Ovary (tissue), 9 donors: Measurements from ENCODE around the gene SYT6. TPM values are rescaled to one million over a fixed set of nuclear protein-coding genes. Genes with fewer than 3 reads are reported as not detected.

Experiments used
- DNase-seq, 5 donors: peaks; one replicate each; pipeline ENCODE4 v3.0.0-alpha.2; 2019 to 2020
- H3K27ac ChIP-seq, 2 donors: fragments of 200-600 bp; one replicate each; pipeline versions ENCODE4 v1.5.1 to v1.8.0; 2019 to 2022
- H3K27me3 ChIP-seq: fragments of 200-600 bp; one replicate; pipeline ENCODE4 v1.8.0; 2022
- H3K36me3 ChIP-seq: fragments of 200-600 bp; sonication (generic); one replicate; pipeline ENCODE4 v1.5.1; 2019
- H3K4me1 ChIP-seq: one replicate; pipeline ENCODE4 v1.8.1; 2013; ENCODE audit warnings: mild to moderate bottlenecking, moderate library complexity; ENCODE audit not compliant: insufficient read depth
- H3K4me3 ChIP-seq: fragments of 200-600 bp; sonication (generic); one replicate; pipeline ENCODE4 v1.5.1; 2017
- H3K9me3 ChIP-seq, 2 donors: fragments of 200-600 bp in 1 of 2; sonication (generic) in 1 of 2; one replicate each; pipeline versions ENCODE4 v1.5.1 to v1.8.1; 2013 to 2019; ENCODE audit warnings: mild to moderate bottlenecking in 1 of 2, moderate library complexity in 1 of 2
- CTCF ChIP-seq, 3 donors: fragments of 450-650 bp in 2 of 3; fragments of 200-600 bp in 1 of 3; IDR thresholded peaks; one replicate each; pipeline versions ENCODE4 v1.5.1 to v1.8.0; 2016 to 2022; ENCODE audit warnings: antibody characterized with exemption in 3 of 3, mild to moderate bottlenecking in 1 of 3
- EP300 ChIP-seq: sonication (generic); formaldehyde crosslinking; IDR thresholded peaks from one replicate; pipeline ENCODE4 v1.6.1; 2017; ENCODE audit warnings: antibody characterized with exemption
- POLR2A ChIP-seq: fragments of 450-650 bp; IDR thresholded peaks from one replicate; pipeline ENCODE4 v1.6.1; 2017; ENCODE audit warnings: antibody characterized with exemption, mild to moderate bottlenecking, moderate library complexity
- WGBS, 3 donors: extraction: QIAGEN DNeasy Blood & Tissue Kit in 1 of 3; methylation state at CpG; one replicate each; pipeline versions ENCODE4 v1.1.5 to v1.1.7; 2013 to 2017; 5-methylcytosine and 5-hydroxymethylcytosine counted together
- intact Hi-C, 4 donors: fragments of 100-400 bp; cut with DNase I; formaldehyde crosslinking; loops; one replicate each; pipeline versions ENCODE4 v1.11.0 to v1.15.1; 2022 to 2023
- polyA plus RNA-seq, 2 donors: library from polyadenylated mRNA; stranded (reverse); fragments of 200-250 nt in 1 of 2; fragments of 350-450 nt in 1 of 2; fragmentation: Illumina TruSeq in 1 of 2; extraction: RNeasy Lipid Tissue Mini Kit (QIAGEN cat#74804) in 1 of 2; gene quantifications; one replicate each; pipeline ENCODE4 v1.2.3, GENCODE V29; 2013 to 2014
- total RNA-seq, 7 donors: library from RNA; depleted of rRNA in 2 of 7; stranded (reverse); fragments of >200 nt in 2 of 7; fragmentation: NEBNext Ultra II Directional in 3 of 7; extraction: Animal tissue kit (Norgen Biotek cat#: 25700) in 3 of 7; gene quantifications; one replicate each; pipeline versions ENCODE4 v1.1.0 to v1.2.4, GENCODE V29; 2016 to 2023
- donor health status: DM: no; HTN: no; CAD: no; lungs with moderate emphysema.
- donor health status: DM: no; HTN: no; CAD: no.
- donor health status: Bipolar disorder and iron deficiency.
- donor health status: DM: yes; HTN: yes; CAD: no.
- donor health status: DM: no; HTN: no; CAD: no.
- donor health status: DM: yes; HTN: yes; CAD: no.

Gene SYT6
- total and polyA plus RNA-seq, 9 donors: 0.13 to 2.2 (median 0.35) TPM

GRCh38 chr1:114048232-114048631 lies 105.4 kb downstream of the SYT6 start:
- Histone ChIP-seq H3K36me3 (no peaks in the 10 kb centered on the region), H3K27ac (no peak overlapping the region), H3K4me3 (no peak overlapping the region), H3K4me1 (no peaks in the 10 kb centered on the region), H3K9me3 (no peaks in the 10 kb centered on the region), H3K27me3 (no peaks in the 10 kb centered on the region)
- TF ChIP-seq CTCF (IDR thresholded peaks at IDR 0.05) (no peak), POLR2A (no peak), EP300 (no peak)
- intact Hi-C loops: no loop called here
- DNase-seq: no peak
- 70 to 98% (median 88%) methylated on average over 1 of the region's 1 CpG for WGBS, 3 donors

- intact Hi-C loops: no loop called here
- TF ChIP-seq EP300 (no peak), POLR2A (no peak), CTCF (IDR thresholded peaks at IDR 0.05) (no peak)
- H3K9me3 ChIP-seq: no peaks in the 10 kb centered on the region
- no peaks in the 10 kb centered on the region for H3K27me3 ChIP-seq
- no peak overlapping the region for H3K4me3 ChIP-seq
- H3K36me3 ChIP-seq: no peaks in the 10 kb centered on the region
- no peak overlapping the region for H3K27ac ChIP-seq
- WGBS, 3 donors: 12 to 19% (median 16%) methylated on average over 5 of the region's 5 CpGs
- H3K4me1 ChIP-seq: peaks cover 5% of the 10 kb centered on the region
- DNase-seq: no peak
These were observed 110.1 kb downstream of the SYT6 start for GRCh38 chr1:114043548-114043947.

- no peak for DNase-seq
- intact Hi-C loops: no loop called here
- TF ChIP-seq POLR2A (no peak), EP300 (no peak), CTCF (IDR thresholded peaks at IDR 0.05) (no peak)
- H3K4me3 ChIP-seq: no peak overlapping the region
- WGBS, 3 donors: 2 to 9% (median 3%) methylated on average over 4 of the region's 4 CpGs
- no peaks in the 10 kb centered on the region for H3K36me3 ChIP-seq
- H3K4me1 ChIP-seq: peaks cover 5% of the 10 kb centered on the region
- no peaks in the 10 kb centered on the region for H3K27me3 ChIP-seq
- no peaks in the 10 kb centered on the region for H3K9me3 ChIP-seq
- H3K27ac ChIP-seq: no peak overlapping the region
These were observed 110.6 kb downstream of the SYT6 start for GRCh38 chr1:114043054-114043453.

GRCh38 chr1:114040273-114041015 lies 113.2 kb downstream of the SYT6 start:
- WGBS, 3 donors: 60 to 63% (median 62%) methylated on average over 4 of the region's 4 CpGs
- Histone ChIP-seq H3K27ac (no peak overlapping the region), H3K27me3 (no peaks in the 10 kb centered on the region), H3K4me3 (no peak overlapping the region), H3K36me3 (no peaks in the 10 kb centered on the region), H3K4me1 (peaks cover 5% of the 10 kb centered on the region), H3K9me3 (no peaks in the 10 kb centered on the region)
- intact Hi-C loops: no loop called here
- TF ChIP-seq EP300: no peak
- no peak for TF ChIP-seq POLR2A
- no peak for TF ChIP-seq CTCF (IDR thresholded peaks at IDR 0.05)
- no peak for DNase-seq

Other genes starting within 250 kb of the SYT6 start
- gene AP4B1, start 249.1 kb downstream of the SYT6 start, total RNA-seq: 10 to 100 TPM; 14.4 to 23.3 (median 16.9) TPM
- gene AP4B1, start 249.1 kb downstream of the SYT6 start, polyA plus RNA-seq: 10 to 100 TPM; 15.2 to 23.7 TPM
- gene DCLRE1B, start 248.5 kb downstream of the SYT6 start, total RNA-seq: 1 to 10 TPM; 2.4 to 6.8 (median 5.0) TPM
- 1 to 10 TPM; 3.6 to 7.1 TPM for gene DCLRE1B, start 248.5 kb downstream of the SYT6 start, polyA plus RNA-seq
- 10 to 100 TPM; 35.5 to 77.0 (median 68.3) TPM for gene HIPK1, start 224.5 kb downstream of the SYT6 start, total RNA-seq
- 10 to 100 TPM; 17.5 to 46.9 TPM for gene HIPK1, start 224.5 kb downstream of the SYT6 start, polyA plus RNA-seq
- 100 to 1,000 TPM in 5 of 7 donors, 10 to 100 TPM in 2; 69.7 to 157 (median 119) TPM for gene OLFML3, start 174.4 kb downstream of the SYT6 start, total RNA-seq
- 100 to 1,000 TPM; 139 to 240 TPM for gene OLFML3, start 174.4 kb downstream of the SYT6 start, polyA plus RNA-seq